ENCODE measurements around the gene PRR20A.
"Not testable (repeated sequence)": the region's sequence is repeated elsewhere in the genome, so short reads cannot be mapped to it uniquely, and the experiment has no call there.

PRR20A gene

GRCh38 chr13:57140235-57140968 lies at the start of gene PRR20A:
Gene PRR20A (plus strand): TSS chr13:57140918. CDS start chr13:57141305, 387 bp downstream.
- not testable (repeated sequence) for DNase-seq (ENCODE audit: low read depth)

- no peak for DNase-seq (ENCODE audit: low read depth)
These were observed 25.8 kb upstream of the PRR20A start for GRCh38 chr13:57114945-57115344.

- DNase-seq (ENCODE audit: low read depth): no peak
These were observed 17.0 kb upstream of the PRR20A start for GRCh38 chr13:57123681-57124080.

- DNase-seq (ENCODE audit: low read depth): no peak
These were observed 11.8 kb upstream of the PRR20A start for GRCh38 chr13:57128909-57129308.

- no peak for DNase-seq (ENCODE audit: low read depth)
These were observed 4.6 kb upstream of the PRR20A start for GRCh38 chr13:57136093-57136492.

GRCh38 chr13:57137585-57137984 lies 3.1 kb upstream of the PRR20A start:
- DNase-seq (ENCODE audit: low read depth): no peak

- DNase-seq (ENCODE audit: low read depth): no peak
These were observed 1.7 kb upstream of the PRR20A start for GRCh38 chr13:57138988-57139387.

GRCh38 chr13:57139781-57140180 lies 937 bp upstream of the PRR20A start:
- DNase-seq (ENCODE audit: low read depth): not testable (repeated sequence)

GRCh38 chr13:57147188-57147587 lies 6.5 kb downstream of the PRR20A start, which contains the start of gene PRR20B:
Gene PRR20B (plus strand): TSS chr13:57147488. CDS start chr13:57147875, 387 bp downstream.
- DNase-seq (ENCODE audit: low read depth): not testable (repeated sequence)

- not testable (repeated sequence) for DNase-seq (ENCODE audit: low read depth)
These were observed 7.4 kb downstream of the PRR20A start for GRCh38 chr13:57148106-57148505.

GRCh38 chr13:57153761-57154160 lies 13.0 kb downstream of the PRR20A start, which contains the start of gene PRR20C:
Gene PRR20C (plus strand): TSS chr13:57154061. CDS start chr13:57154448, 387 bp downstream.
- DNase-seq (ENCODE audit: low read depth): not testable (repeated sequence)

GRCh38 chr13:57160332-57160731 lies 19.6 kb downstream of the PRR20A start, which contains the start of gene PRR20D:
Gene PRR20D (plus strand): TSS chr13:57160632. CDS start chr13:57161019, 387 bp downstream.
- DNase-seq (ENCODE audit: low read depth): not testable (repeated sequence)

- DNase-seq (ENCODE audit: low read depth): not testable (repeated sequence)
These were observed 26.2 kb downstream of the PRR20A start, which contains the start of gene PRR20E for GRCh38 chr13:57166897-57167296. Gene PRR20E (plus strand): TSS chr13:57167197. CDS start chr13:57167584, 387 bp downstream.

- DNase-seq (ENCODE audit: low read depth): no peak
These were observed 50.9 kb downstream of the PRR20A start for GRCh38 chr13:57191667-57192066.

All from stromal cell of bone marrow (primary cell).